Fibroblast of lung (primary cell): Measurements from ENCODE around the gene HNRNPM.

Source experiments
- CTCF ChIP-seq, 2 donors: IDR thresholded peaks in 1 of 2; conservative IDR thresholded peaks in 1 of 2; 1 replicate in 1 of 2; 2 replicates in 1 of 2; pipeline ENCODE4 v1.5.1; 2011 to 2012; ENCODE audit warnings: low read length in 2 of 2, control low read depth in 1 of 2, inconsistent platforms in 1 of 2, low read depth in 1 of 2, mild to moderate bottlenecking in 1 of 2
- EZH2 ChIP-seq: IDR thresholded peaks from 2 replicates; pipeline ENCODE4 v1.5.1; 2012; ENCODE audit warnings: low read length, control low read depth, mild to moderate bottlenecking; ENCODE audit errors: missing control alignments

GRCh38 chr19:8451885-8452284 lies 7.1 kb downstream of the HNRNPM start:
- TF ChIP-seq CTCF (conservative IDR thresholded peaks at IDR 0.05 in 1 of 2, IDR thresholded peaks at IDR 0.05 in 1 of 2; ENCODE audit: low read depth in 1 of 2, low read length in 2 of 2): no peak
- no peak for TF ChIP-seq EZH2
